A549 (cell line): ENCODE results near the gene ARHGEF11. TPM values are rescaled to one million over a fixed set of nuclear protein-coding genes. Genes with fewer than 3 reads are reported as not detected.

ENCODE experiments used
- ATAC-seq, 2 experiments: fragments of 200-7000 bp in 1 of 2; fragments of >200 bp in 1 of 2; cut with Nextera tagmentation in 1 of 2; cut with Tn5 transposase in 1 of 2; 3 replicates each; pipeline versions ENCODE4 v1.8.0 to v1.9.1; 2018 to 2020; ENCODE audit warnings: mild to moderate bottlenecking in 1 of 2, moderate library complexity in 1 of 2
- CTCF ChIA-PET: fragments of 300-600 bp; sonication (Branson Sonifier 250); formaldehyde crosslinking; extraction: SDS; loops from one replicate; lab custom pipeline; 2021; ENCODE audit warnings: antibody characterized with exemption, inconsistent platforms; lab: Yijun Ruan, JAX
- POLR2A ChIA-PET: fragments of 350-600 bp; formaldehyde crosslinking; extraction: SDS; loops from one replicate; lab custom pipeline; 2021; ENCODE audit warnings: antibody characterized with exemption, inconsistent platforms; lab: Yijun Ruan, JAX
- DNase-seq, 2 experiments: peaks; one replicate each; pipeline versions ENCODE4 v3.0.0 to v3.0.0-alpha.2; 2011 to 2016; ENCODE audit warnings: low read depth in 1 of 2, low spot score in 1 of 2
- FAIRE-seq: peaks from 2 replicates; lab custom pipeline; 2011; peaks lifted over from hg19 to GRCh38; lab: Jason Lieb, UNC
- H3K27ac ChIP-seq, 2 experiments: fragments of >200 bp; sonication (Bioruptor Twin); formaldehyde crosslinking; 3 replicates each; pipeline ENCODE4 v1.5.1; 2016 to 2017
- H3K4me1 ChIP-seq: fragments of >200 bp; sonication (Bioruptor Twin); formaldehyde crosslinking; 3 replicates; pipeline ENCODE4 v1.6.1; 2016
- H3K4me2 ChIP-seq: fragments of >200 bp; sonication (Bioruptor Twin); formaldehyde crosslinking; 3 replicates; pipeline ENCODE4 v1.6.1; 2016
- H3K4me3 ChIP-seq: fragments of >200 bp; sonication (Bioruptor Twin); formaldehyde crosslinking; 3 replicates; pipeline ENCODE4 v1.5.1; 2016
- H3K9me3 ChIP-seq: fragments of >200 bp; sonication (Bioruptor Twin); formaldehyde crosslinking; 3 replicates; pipeline ENCODE4 v1.6.1; 2016
- ATOH8 ChIP-seq: fragments of 250-450 bp; sonication (Bioruptor Pico); IDR thresholded peaks from 2 replicates; pipeline ENCODE4 v1.5.0; 2020; ENCODE audit warnings: low read depth, mild to moderate bottlenecking, moderate library complexity
- BHLHE40 ChIP-seq: IDR thresholded peaks from 2 replicates; pipeline ENCODE4 v1.6.1; 2012; ENCODE audit warnings: low read depth, low read length, inconsistent platforms
- CBX8 ChIP-seq: fragments of 200-600 bp; sonication (generic); IDR thresholded peaks from 2 replicates; pipeline ENCODE4 v1.6.1; 2016
- CEBPB ChIP-seq, 2 experiments: fragments of >200 bp in 1 of 2; sonication (Bioruptor Twin) in 1 of 2; formaldehyde crosslinking in 1 of 2; IDR thresholded peaks; 2 replicates each; pipeline ENCODE4 v1.6.1; 2012 to 2016
- CHD2 ChIP-seq: fragments of 150-350 bp; IDR thresholded peaks from 2 replicates; pipeline ENCODE4 v1.6.1; 2014; ENCODE audit warnings: low read length; ENCODE audit not compliant: partially characterized antibody
- CHD4 ChIP-seq: fragments of 200-600 bp; sonication (generic); IDR thresholded peaks from 2 replicates; pipeline ENCODE4 v1.6.1; 2016; ENCODE audit warnings: antibody characterized with exemption, mild to moderate bottlenecking, borderline replicate concordance
- EHMT2 ChIP-seq: fragments of 200-600 bp; sonication (generic); IDR thresholded peaks from 2 replicates; pipeline ENCODE4 v1.6.1; 2016; ENCODE audit warnings: antibody characterized with exemption, low read depth, mild to moderate bottlenecking, moderate library complexity
- EP300 ChIP-seq, 2 experiments: fragments of >200 bp; sonication (Bioruptor Twin); formaldehyde crosslinking; IDR thresholded peaks; 2 replicates in 1 of 2; 3 replicates in 1 of 2; pipeline ENCODE4 v1.6.1; 2016 to 2017
- FOSL2 ChIP-seq, 2 experiments: fragments of 450-650 bp in 1 of 2; fragments of >200 bp in 1 of 2; sonication (Bioruptor Twin) in 1 of 2; formaldehyde crosslinking; IDR thresholded peaks; 2 replicates each; pipeline versions ENCODE4 v1.5.0 to v1.6.1; 2016 to 2020; ENCODE audit warnings: mild to moderate bottlenecking in 1 of 2, moderate library complexity in 1 of 2
- FOXS1 ChIP-seq: fragments of 250-450 bp; sonication (Bioruptor Pico); IDR thresholded peaks from 2 replicates; pipeline ENCODE4 v1.5.0; 2020; ENCODE audit warnings: mild to moderate bottlenecking, moderate library complexity
- GATA3 ChIP-seq: IDR thresholded peaks from 2 replicates; pipeline ENCODE4 v1.6.1; 2012; ENCODE audit warnings: borderline replicate concordance
- KDM5A ChIP-seq: fragments of 200-600 bp; sonication (generic); IDR thresholded peaks from 2 replicates; pipeline ENCODE4 v1.6.1; 2016; ENCODE audit warnings: antibody characterized with exemption, mild to moderate bottlenecking
- MAFK ChIP-seq: fragments of 450-650 bp; IDR thresholded peaks from 2 replicates; pipeline ENCODE4 v1.6.1; 2014; ENCODE audit not compliant: partially characterized antibody
- MAX ChIP-seq: IDR thresholded peaks from 2 replicates; pipeline ENCODE4 v1.6.1; 2012
- MAZ ChIP-seq: fragments of 150-350 bp; IDR thresholded peaks from 2 replicates; pipeline ENCODE4 v1.6.1; 2014; ENCODE audit warnings: antibody characterized with exemption, low read depth, low read length, borderline replicate concordance
- NFE2L2 ChIP-seq: fragments of 150-350 bp; conservative IDR thresholded peaks from 2 replicates; pipeline ENCODE4 v1.6.1; 2014; ENCODE audit warnings: low read length
- NR3C1 ChIP-seq: fragments of >200 bp; sonication (Bioruptor Twin); formaldehyde crosslinking; IDR thresholded peaks from 3 replicates; pipeline ENCODE4 v1.6.1; 2017
- PHF8 ChIP-seq: fragments of 200-600 bp; sonication (generic); IDR thresholded peaks from 2 replicates; pipeline ENCODE4 v1.6.1; 2016; ENCODE audit warnings: low read depth, mild to moderate bottlenecking, antibody characterized with exemption, moderate library complexity, borderline replicate concordance
- POLR2A ChIP-seq: IDR thresholded peaks from 2 replicates; pipeline ENCODE4 v1.6.1; 2012; ENCODE audit warnings: mild to moderate bottlenecking, low read length
- RAD21 ChIP-seq, 2 experiments: fragments of >200 bp in 1 of 2; sonication (Bioruptor Twin) in 1 of 2; formaldehyde crosslinking in 1 of 2; IDR thresholded peaks in 1 of 2; conservative IDR thresholded peaks in 1 of 2; 2 replicates in 1 of 2; 3 replicates in 1 of 2; pipeline ENCODE4 v1.6.1; 2012 to 2018; ENCODE audit warnings: inconsistent platforms in 1 of 2
- TP53 ChIP-seq: fragments of 250-450 bp; sonication (Bioruptor Pico); IDR thresholded peaks from 2 replicates; pipeline ENCODE4 v1.5.0; 2021; ENCODE audit warnings: mild to moderate bottlenecking, moderate library complexity
- ZFP36 ChIP-seq: fragments of 450-650 bp; IDR thresholded peaks from 2 replicates; pipeline ENCODE4 v1.6.1; 2014; ENCODE audit warnings: borderline replicate concordance; ENCODE audit not compliant: partially characterized antibody
- ZNF302 ChIP-seq: fragments of 250-450 bp; sonication (Bioruptor Pico); IDR thresholded peaks from 2 replicates; pipeline ENCODE4 v1.9.0; 2021; ENCODE audit warnings: inconsistent platforms, mild to moderate bottlenecking, moderate library complexity
- WGBS: methylation state at CpG from one replicate; pipeline ENCODE4 v1.1.6; 2017; ENCODE audit errors: missing lambda C conversion rate; 5-methylcytosine and 5-hydroxymethylcytosine counted together
- polyA plus RNA-seq, 4 experiments: library from polyadenylated mRNA; depleted of rRNA in 3 of 4; stranded (reverse); fragments of >200 nt; fragmentation: RNase III in 1 of 4; extraction: RNeasy Plus Mini Kit Qiagen cat#74134 plus additional on column Dnase treatment in 1 of 4; gene quantifications; 2 replicates in 3 of 4; 3 replicates in 1 of 4; pipeline ENCODE4 v1.2.3, GENCODE V29; 2011 to 2017
- TF ChIP-seq, protein P1 (sequence below): fragments of 150-350 bp; IDR thresholded peaks from 2 replicates; pipeline ENCODE4 v1.6.1; 2014; ENCODE audit warnings: low read depth, mild to moderate bottlenecking, low read length
- TF ChIP-seq, protein P2 (sequence below): fragments of >200 bp; sonication (Bioruptor Twin); formaldehyde crosslinking; IDR thresholded peaks from 2 replicates; pipeline ENCODE4 v1.6.1; 2016

The ARHGEF11 gene
- polyA plus RNA-seq, 2 of the 4 experiments (the other 2 are of a cell fraction) = 15.7 to 17.1 TPM

GRCh38 chr1:157086299-157086698 lies 40.8 kb upstream of the ARHGEF11 start:
- Histone ChIP-seq H3K9me3 (no peaks in the 10 kb centered on the region), H3K4me3 (no peak overlapping the region), H3K4me1 (no peaks in the 10 kb centered on the region), H3K4me2 (no peak overlapping the region), H3K27ac (no peak overlapping the region)
- FAIRE-seq (no peak), ATAC-seq (no peak), DNase-seq (no peak)
- 69% methylated on average over 6 of the region's 6 CpGs for WGBS
- TF ChIP-seq TP53 (CRISPR knock-in tag) (no peak), NR3C1 (no peak), CBX8 (no peak), NFE2L2 (no peak), EP300 (IDR thresholded peaks at IDR 0.05) (no peak), CHD2 (no peak), KDM5A (no peak), GATA3 (no peak)
- ChIA-PET POLR2A (no interaction called here), CTCF (interaction anchor here (0.9 to 6.9 kb wide), 3 partner anchors 16 to 67 kb away, joined by 3 to 437 read pairs (median 104); partner anchors contain the start of gene ETV3L)

DNA sequence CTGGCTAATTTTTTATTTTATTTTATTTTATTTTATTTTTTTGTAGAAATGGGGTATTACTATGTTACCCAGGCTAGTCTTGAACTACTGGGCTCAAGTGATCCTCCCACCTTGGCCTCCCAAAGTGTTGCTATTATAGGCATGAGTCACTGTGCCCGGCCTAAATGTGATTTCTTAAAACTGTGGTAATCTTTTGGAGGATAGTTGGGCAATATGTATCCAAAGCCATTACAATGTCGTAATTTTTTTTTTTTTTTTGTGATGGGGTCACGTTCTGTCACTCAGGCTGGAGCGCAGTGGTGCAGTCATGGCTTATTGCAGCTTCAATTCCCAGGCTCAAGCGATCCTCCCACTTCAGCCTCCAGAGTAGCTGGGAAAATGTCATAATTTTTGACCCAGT lies 39.9 kb upstream of the ARHGEF11 start:
- FAIRE-seq = no peak
- Histone ChIP-seq H3K27ac (no peak overlapping the region), H3K9me3 (no peaks in the 10 kb centered on the region), H3K4me1 (no peaks in the 10 kb centered on the region), H3K4me3 (no peak overlapping the region), H3K4me2 (no peak overlapping the region)
- no peak for ATAC-seq
- no peak for TF ChIP-seq ZFP36
- TF ChIP-seq FOXS1 (CRISPR knock-in tag) = no peak
- TF ChIP-seq, protein P1, sequence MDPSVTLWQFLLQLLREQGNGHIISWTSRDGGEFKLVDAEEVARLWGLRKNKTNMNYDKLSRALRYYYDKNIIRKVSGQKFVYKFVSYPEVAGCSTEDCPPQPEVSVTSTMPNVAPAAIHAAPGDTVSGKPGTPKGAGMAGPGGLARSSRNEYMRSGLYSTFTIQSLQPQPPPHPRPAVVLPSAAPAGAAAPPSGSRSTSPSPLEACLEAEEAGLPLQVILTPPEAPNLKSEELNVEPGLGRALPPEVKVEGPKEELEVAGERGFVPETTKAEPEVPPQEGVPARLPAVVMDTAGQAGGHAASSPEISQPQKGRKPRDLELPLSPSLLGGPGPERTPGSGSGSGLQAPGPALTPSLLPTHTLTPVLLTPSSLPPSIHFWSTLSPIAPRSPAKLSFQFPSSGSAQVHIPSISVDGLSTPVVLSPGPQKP = no peak
- no peak for TF ChIP-seq POLR2A
- no peak for TF ChIP-seq CEBPB (IDR thresholded peaks at IDR 0.05)
- CTCF ChIA-PET = interaction anchor here (0.7 to 6.9 kb wide), 3 partner anchors 12 to 68 kb away, joined by 5 to 437 read pairs (median 104); partner anchors contain the start of gene ETV3L
- DNase-seq = no peak
- WGBS = 62% methylated on average over 5 of the region's 5 CpGs
- POLR2A ChIA-PET = no interaction called here

- WGBS = 53% methylated on average over 5 of the region's 5 CpGs
- TF ChIP-seq ATOH8 (no peak), KDM5A (no peak), ZNF302 (CRISPR knock-in tag) (no peak), RAD21 (conservative IDR thresholded peaks at IDR 0.05 in 1 of 2, IDR thresholded peaks at IDR 0.05 in 1 of 2) (no peak), ZFP36 (no peak), POLR2A (no peak), PHF8 (no peak), MAZ (no peak), MAX (no peak), CEBPB (IDR thresholded peaks at IDR 0.05) (no peak), GATA3 (no peak), CHD2 (no peak), EP300 (IDR thresholded peaks at IDR 0.05) (no peak), EHMT2 (no peak), CHD4 (no peak), BHLHE40 (no peak), FOSL2 (IDR thresholded peaks at IDR 0.05) (no peak), FOSL2 (CRISPR knock-in tag; IDR thresholded peaks at IDR 0.05) (no peak), MAFK (no peak)
- TF ChIP-seq, protein P1 = no peak
- TF ChIP-seq, protein P2, sequence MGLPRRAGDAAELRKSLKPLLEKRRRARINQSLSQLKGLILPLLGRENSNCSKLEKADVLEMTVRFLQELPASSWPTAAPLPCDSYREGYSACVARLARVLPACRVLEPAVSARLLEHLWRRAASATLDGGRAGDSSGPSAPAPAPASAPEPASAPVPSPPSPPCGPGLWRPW = no peak
- no peak overlapping the region for H3K27ac ChIP-seq
- FAIRE-seq (no peak), DNase-seq (no peak), ATAC-seq (no peak)
- ChIA-PET CTCF (interaction anchor here (0.7 to 3.1 kb wide), 2 partner anchors 11 to 71 kb away, joined by 5 to 18 read pairs; no protein-coding TSS in a partner anchor), POLR2A (no interaction called here)
- H3K9me3 ChIP-seq = no peaks in the 10 kb centered on the region
- H3K4me1 ChIP-seq = no peaks in the 10 kb centered on the region
- no peak overlapping the region for H3K4me2 ChIP-seq
- H3K4me3 ChIP-seq = no peak overlapping the region
Measured at GRCh38 chr1:157084720-157085119, 39.2 kb upstream of the ARHGEF11 start.
